Stimulated activated effector memory CD8-positive, alpha-beta T cell treated with anti-CD3 and anti-CD28 coated beads, Interleukin-12 subunit alpha, Interleukin-12 subunit beta, amount 100 ng/mL, for 72 hours (primary cell): ENCODE data around the gene PDGFC.

Experiments
- ATAC-seq: fragments of 150-1000 bp; cut with Tn5 transposase; 2 replicates; pipeline ENCODE4 v1.10.0; 2021
- DNase-seq, 2 donors: peaks; one replicate each; pipeline ENCODE4 v3.0.0; 2021 to 2022; ENCODE audit warnings: low spot score in 2 of 2
- H3K27ac Mint-ChIP-seq: one replicate; pipeline ENCODE4 v1.8.0; 2022; ENCODE audit warnings: mild to moderate bottlenecking, mixed read lengths
- H3K36me3 Mint-ChIP-seq: one replicate; pipeline ENCODE4 v1.8.0; 2022; ENCODE audit warnings: mild to moderate bottlenecking, mixed read lengths
- H3K4me1 Mint-ChIP-seq: one replicate; pipeline ENCODE4 v1.8.0; 2022; ENCODE audit warnings: mixed read lengths
- H3K4me3 Mint-ChIP-seq: one replicate; pipeline ENCODE4 v1.8.0; 2022; ENCODE audit warnings: mild to moderate bottlenecking, mixed read lengths
- H3K9me3 Mint-ChIP-seq: one replicate; pipeline ENCODE4 v1.8.0; 2022; ENCODE audit warnings: mixed read lengths

Gene PDGFC

GRCh38 chr4:156915221-156915620 lies 56.4 kb downstream of the PDGFC start:
- H3K4me3 Mint-ChIP-seq, result no peak overlapping the region
- H3K4me1 Mint-ChIP-seq, result no peaks in the 10 kb centered on the region
- DNase-seq (no peak), ATAC-seq (no peak)
- no peaks in the 10 kb centered on the region for H3K36me3 Mint-ChIP-seq
- H3K9me3 Mint-ChIP-seq, result peaks cover 13% of the 10 kb centered on the region
- H3K27ac Mint-ChIP-seq, result no peak overlapping the region

- Mint-ChIP-seq H3K36me3 (no peaks in the 10 kb centered on the region), H3K4me1 (no peaks in the 10 kb centered on the region), H3K9me3 (peaks cover 9% of the 10 kb centered on the region), H3K4me3 (no peak overlapping the region), H3K27ac (no peak overlapping the region)
- ATAC-seq (no peak), DNase-seq (no peak)
These were observed 58.4 kb downstream of the PDGFC start for GRCh38 chr4:156913234-156913633.

GRCh38 chr4:156909010-156909409 lies 62.6 kb downstream of the PDGFC start:
- no peaks in the 10 kb centered on the region for H3K4me1 Mint-ChIP-seq

GRCh38 chr4:156906325-156906724 lies 65.3 kb downstream of the PDGFC start:
- DNase-seq, result no peak
- Mint-ChIP-seq H3K36me3 (no peaks in the 10 kb centered on the region), H3K27ac (no peak overlapping the region), H3K4me1 (no peaks in the 10 kb centered on the region), H3K4me3 (no peak overlapping the region), H3K9me3 (peaks cover 4% of the 10 kb centered on the region)
- no peak for ATAC-seq

More at GRCh38 chr4:156909010-156909409, 62.6 kb downstream of the PDGFC start:
- ATAC-seq, result no peak
- no peaks in the 10 kb centered on the region for H3K36me3 Mint-ChIP-seq
- H3K9me3 Mint-ChIP-seq, result peaks cover 3% of the 10 kb centered on the region
- no peak overlapping the region for H3K4me3 Mint-ChIP-seq
- no peak overlapping the region for H3K27ac Mint-ChIP-seq
- DNase-seq, result no peak

- no peak for ATAC-seq
- peaks cover 17% of the 10 kb centered on the region for H3K9me3 Mint-ChIP-seq
- H3K36me3 Mint-ChIP-seq, result no peaks in the 10 kb centered on the region
- H3K4me1 Mint-ChIP-seq, result no peaks in the 10 kb centered on the region
- no peak overlapping the region for H3K27ac Mint-ChIP-seq
- no peak for DNase-seq
- no peak overlapping the region for H3K4me3 Mint-ChIP-seq
These were observed 69.7 kb downstream of the PDGFC start for GRCh38 chr4:156901871-156902270.

GRCh38 chr4:156898373-156899117 lies 73.1 kb downstream of the PDGFC start:
- Mint-ChIP-seq H3K4me1 (no peaks in the 10 kb centered on the region), H3K27ac (no peak overlapping the region), H3K4me3 (no peak overlapping the region), H3K9me3 (peaks cover 20% of the 10 kb centered on the region), H3K36me3 (no peaks in the 10 kb centered on the region)
- ATAC-seq (no peak), DNase-seq (no peak)

GRCh38 chr4:156896527-156896926 lies 75.1 kb downstream of the PDGFC start:
- DNase-seq, result no peak
- no peak for ATAC-seq
- no peak overlapping the region for H3K4me3 Mint-ChIP-seq
- no peaks in the 10 kb centered on the region for H3K36me3 Mint-ChIP-seq
- H3K4me1 Mint-ChIP-seq, result no peaks in the 10 kb centered on the region
- H3K9me3 Mint-ChIP-seq, result peaks cover 21% of the 10 kb centered on the region
- H3K27ac Mint-ChIP-seq, result no peak overlapping the region

DNA sequence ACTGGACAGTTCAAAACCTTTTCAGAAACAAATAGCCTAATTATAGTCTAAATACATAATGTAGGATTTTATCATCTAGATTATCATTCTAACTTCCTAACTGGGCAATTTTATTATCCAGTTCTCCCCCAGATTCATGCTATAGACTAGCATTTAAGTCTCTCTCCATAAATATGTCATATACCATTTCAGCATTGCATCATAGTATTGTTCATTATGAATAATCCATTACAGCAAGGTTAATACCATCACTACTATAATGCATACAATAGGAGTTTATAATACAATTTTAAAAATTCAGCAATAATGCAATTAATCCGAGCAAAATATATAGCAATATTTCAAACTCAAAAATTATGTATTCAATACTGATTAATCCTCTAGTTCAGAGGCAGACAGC lies 77.4 kb downstream of the PDGFC start:
- ATAC-seq (no peak), DNase-seq (no peak)
- no peak overlapping the region for H3K4me3 Mint-ChIP-seq
- H3K36me3 Mint-ChIP-seq, result no peaks in the 10 kb centered on the region
- H3K9me3 Mint-ChIP-seq, result peaks cover 11% of the 10 kb centered on the region
- no peak overlapping the region for H3K27ac Mint-ChIP-seq
- H3K4me1 Mint-ChIP-seq, result no peaks in the 10 kb centered on the region

GRCh38 chr4:156892805-156893204 lies 78.8 kb downstream of the PDGFC start:
- DNase-seq (no peak), ATAC-seq (no peak)
- H3K36me3 Mint-ChIP-seq, result no peaks in the 10 kb centered on the region
- H3K9me3 Mint-ChIP-seq, result peaks cover 8% of the 10 kb centered on the region
- H3K4me3 Mint-ChIP-seq, result no peak overlapping the region
- no peaks in the 10 kb centered on the region for H3K4me1 Mint-ChIP-seq
- H3K27ac Mint-ChIP-seq, result no peak overlapping the region

- no peak for ATAC-seq
- no peak for DNase-seq
- H3K27ac Mint-ChIP-seq, result no peak overlapping the region
- H3K36me3 Mint-ChIP-seq, result no peaks in the 10 kb centered on the region
- H3K9me3 Mint-ChIP-seq, result peaks cover 8% of the 10 kb centered on the region
- H3K4me1 Mint-ChIP-seq, result no peaks in the 10 kb centered on the region
- no peak overlapping the region for H3K4me3 Mint-ChIP-seq
These were observed 81.7 kb downstream of the PDGFC start for GRCh38 chr4:156889616-156890594.

GRCh38 chr4:156888762-156889161 lies 82.8 kb downstream of the PDGFC start:
- H3K9me3 Mint-ChIP-seq, result peaks cover 3% of the 10 kb centered on the region
- no peak overlapping the region for H3K4me3 Mint-ChIP-seq
- no peaks in the 10 kb centered on the region for H3K36me3 Mint-ChIP-seq
- DNase-seq (no peak), ATAC-seq (no peak)
- H3K27ac Mint-ChIP-seq, result no peak overlapping the region
- no peaks in the 10 kb centered on the region for H3K4me1 Mint-ChIP-seq

- Mint-ChIP-seq H3K36me3 (no peaks in the 10 kb centered on the region), H3K27ac (no peak overlapping the region), H3K4me1 (no peaks in the 10 kb centered on the region), H3K4me3 (no peak overlapping the region), H3K9me3 (peaks cover 7% of the 10 kb centered on the region)
- ATAC-seq, result no peak
- DNase-seq, result no peak
These were observed 85.1 kb downstream of the PDGFC start for GRCh38 chr4:156886481-156886880.

GRCh38 chr4:156885374-156885773 lies 86.2 kb downstream of the PDGFC start:
- Mint-ChIP-seq H3K36me3 (no peaks in the 10 kb centered on the region), H3K4me3 (no peak overlapping the region), H3K4me1 (no peaks in the 10 kb centered on the region), H3K9me3 (peaks cover 10% of the 10 kb centered on the region), H3K27ac (no peak overlapping the region)
- DNase-seq (no peak), ATAC-seq (no peak)

- Mint-ChIP-seq H3K36me3 (no peaks in the 10 kb centered on the region), H3K9me3 (peaks cover 10% of the 10 kb centered on the region), H3K27ac (no peak overlapping the region), H3K4me1 (no peaks in the 10 kb centered on the region), H3K4me3 (no peak overlapping the region)
- ATAC-seq (no peak), DNase-seq (no peak)
These were observed 87.4 kb downstream of the PDGFC start for GRCh38 chr4:156884183-156884582.

GRCh38 chr4:156875704-156876103 lies 95.9 kb downstream of the PDGFC start:
- H3K4me3 Mint-ChIP-seq, result no peak overlapping the region
- DNase-seq, result no peak
- no peak overlapping the region for H3K27ac Mint-ChIP-seq
- peaks cover 11% of the 10 kb centered on the region for H3K9me3 Mint-ChIP-seq
- ATAC-seq, result no peak
- H3K4me1 Mint-ChIP-seq, result no peaks in the 10 kb centered on the region
- H3K36me3 Mint-ChIP-seq, result no peaks in the 10 kb centered on the region

GRCh38 chr4:156875055-156875454 lies 96.5 kb downstream of the PDGFC start:
- H3K36me3 Mint-ChIP-seq, result no peaks in the 10 kb centered on the region
- H3K4me1 Mint-ChIP-seq, result no peaks in the 10 kb centered on the region
- H3K9me3 Mint-ChIP-seq, result peaks cover 8% of the 10 kb centered on the region
- H3K4me3 Mint-ChIP-seq, result no peak overlapping the region
- no peak overlapping the region for H3K27ac Mint-ChIP-seq
- no peak for DNase-seq
- no peak for ATAC-seq
